ENCODE measurements around the gene ZNF423. TPM values are rescaled to one million over a fixed set of nuclear protein-coding genes. Genes with fewer than 3 reads are reported as not detected.
A peak's percentile ranks its signal among the peaks of the same experiment; 100 is the strongest.

The ZNF423 gene
- total and polyA plus RNA-seq, 2 of the 13 experiments (the other 11 are each of a cell fraction or from before 2014, with no cell fraction given), result 0.07 to 0.31 TPM

GRCh38 chr16:49855280-49855821 lies 561 bp downstream of the ZNF423 start (continued):
- TF ChIP-seq ZNF318 (CRISPR knock-in tag; IDR thresholded peaks at IDR 0.05), result no peak
- 0 out of 2 replicates have a peak, but pooled peaks have one; percentile 32 for TF ChIP-seq SRY (CRISPR knock-in tag; IDR thresholded peaks at IDR 0.05)
- TF ChIP-seq ZSCAN22 (CRISPR knock-in tag; IDR thresholded peaks at IDR 0.05), result no peak
- no peak for TF ChIP-seq ZNF7 (CRISPR knock-in tag; IDR thresholded peaks at IDR 0.05)
- TF ChIP-seq TAF15 (IDR thresholded peaks at IDR 0.05; ENCODE audit: low read depth, low read length, poor library complexity, severe bottlenecking), result no peak
- TF ChIP-seq MTF2 (CRISPR knock-in tag; IDR thresholded peaks at IDR 0.05; ENCODE audit: borderline replicate concordance), result no peak
- TF ChIP-seq PHF20 (CRISPR knock-in tag; IDR thresholded peaks at IDR 0.05), result 0 out of 2 replicates have a peak, but pooled peaks have one; percentile 41
- TF ChIP-seq TFAP4 (IDR thresholded peaks at IDR 0.05; ENCODE audit: borderline replicate concordance, low read depth), result no peak
- no peak for TF ChIP-seq HIC2 (CRISPR knock-in tag; IDR thresholded peaks at IDR 0.05; ENCODE audit: low read depth)
- TF ChIP-seq, protein P1, sequence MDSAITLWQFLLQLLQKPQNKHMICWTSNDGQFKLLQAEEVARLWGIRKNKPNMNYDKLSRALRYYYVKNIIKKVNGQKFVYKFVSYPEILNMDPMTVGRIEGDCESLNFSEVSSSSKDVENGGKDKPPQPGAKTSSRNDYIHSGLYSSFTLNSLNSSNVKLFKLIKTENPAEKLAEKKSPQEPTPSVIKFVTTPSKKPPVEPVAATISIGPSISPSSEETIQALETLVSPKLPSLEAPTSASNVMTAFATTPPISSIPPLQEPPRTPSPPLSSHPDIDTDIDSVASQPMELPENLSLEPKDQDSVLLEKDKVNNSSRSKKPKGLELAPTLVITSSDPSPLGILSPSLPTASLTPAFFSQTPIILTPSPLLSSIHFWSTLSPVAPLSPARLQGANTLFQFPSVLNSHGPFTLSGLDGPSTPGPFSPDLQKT (CRISPR knock-in tag; IDR thresholded peaks at IDR 0.05; ENCODE audit: borderline replicate concordance), result no peak
- 0 out of 2 replicates have a peak, but pooled peaks have one; percentile 39 for TF ChIP-seq ZMAT3 (CRISPR knock-in tag; conservative IDR thresholded peaks at IDR 0.05)
- no peak for TF ChIP-seq ARNT (IDR thresholded peaks at IDR 0.05)
- TF ChIP-seq MIXL1 (CRISPR knock-in tag; IDR thresholded peaks at IDR 0.05), result no peak
- no peak for TF ChIP-seq GATAD1 (CRISPR knock-in tag; IDR thresholded peaks at IDR 0.05)
- no peak for TF ChIP-seq KMT2A (CRISPR knock-in tag; IDR thresholded peaks at IDR 0.05)
- no peak; the same call in 1 of the 2 replicates for TF ChIP-seq ZNF235 (CRISPR knock-in tag; IDR thresholded peaks at IDR 0.05; ENCODE audit: borderline replicate concordance)
- TF ChIP-seq ZNF274 (CRISPR knock-in tag; IDR thresholded peaks at IDR 0.05), result no peak
- TF ChIP-seq ZNF792 (CRISPR knock-in tag; IDR thresholded peaks at IDR 0.05), result no peak

Data from HepG2 (cell line).